HCT116 (cell line): Measurements from ENCODE around the gene CFAP45. TPM values are rescaled to one million over a fixed set of nuclear protein-coding genes. Genes with fewer than 3 reads are reported as not detected.
A peak's percentile ranks its signal among the peaks of the same experiment; 100 is the strongest.

ENCODE experiments used
- ATAC-seq: fragments of 200-7000 bp; cut with Tn5 transposase; 2 replicates; pipeline ENCODE4 v1.9.1; 2020; ENCODE audit warnings: mild to moderate bottlenecking, moderate library complexity
- BruUV-seq: library from RNA; stranded (reverse); fragments of 400-500 nt; replicated peaks from 2 replicates; lab custom pipeline; 2021; lab: Mats Ljungman, UMichigan
- CTCF ChIA-PET: fragments of 300-600 bp; sonication (Branson Sonifier 250); formaldehyde crosslinking; loops from one replicate; lab custom pipeline; 2021; ENCODE audit warnings: antibody characterized with exemption; lab: Charles Lee
- POLR2A ChIA-PET: fragments of 300-600, 350-600 bp; sonication (Branson Sonifier 250); formaldehyde crosslinking; loops from one replicate; lab custom pipeline; 2021; ENCODE audit warnings: antibody characterized with exemption; lab: Charles Lee
- RAD21 ChIA-PET, 2 experiments: fragments of 300-600 bp; sonication (Branson Sonifier 250); formaldehyde crosslinking; loops; one replicate each; lab custom pipeline; 2023; ENCODE audit warnings: low total read pairs in 2 of 2; ENCODE audit not compliant: uncharacterized antibody in 2 of 2, unreplicated experiment in 2 of 2, low non-redundant PET in 1 of 2; lab: Charles Lee
- DNase-seq: peaks from one replicate; pipeline ENCODE4 v3.0.0-alpha.2; 2010; ENCODE audit warnings: low read depth, low spot score
- H2AFZ ChIP-seq: fragments of 200-600 bp; shearing (Covaris generic), sonication (generic); 2 replicates; pipeline ENCODE4 v1.6.1; 2017; ENCODE audit warnings: low read depth, mixed run types, mixed read lengths, antibody characterized with exemption, low read length; ENCODE audit not compliant: poor library complexity, severe bottlenecking
- H3K27ac ChIP-seq: 2 replicates; pipeline ENCODE4 v1.5.1; 2012; ENCODE audit warnings: low read depth, low read length
- H3K27me3 ChIP-seq: fragments of 200-600 bp; sonication (generic); 2 replicates; pipeline ENCODE4 v1.6.1; 2016; ENCODE audit warnings: mixed run types, low read length, mixed read lengths; ENCODE audit not compliant: insufficient read depth
- H3K36me3 ChIP-seq, 2 experiments: fragments of 200-500 bp in 1 of 2; fragments of 200-600 bp in 1 of 2; sonication (Bioruptor generic) in 1 of 2; sonication (generic) in 1 of 2; 2 replicates each; pipeline versions ENCODE4 v1.5.1 to v1.6.1; 2014 to 2016; ENCODE audit warnings: low read length in 2 of 2, inconsistent platforms in 1 of 2, mixed read lengths in 1 of 2, mixed run types in 1 of 2; ENCODE audit not compliant: insufficient read depth in 2 of 2, control insufficient read depth in 1 of 2
- H3K4me1 ChIP-seq, 2 experiments: fragments of 200-600 bp in 1 of 2; sonication (generic) in 1 of 2; 2 replicates each; pipeline versions ENCODE4 v1.5.1 to v1.6.1; 2012 to 2017; ENCODE audit warnings: low read length in 2 of 2, inconsistent platforms in 1 of 2, mild to moderate bottlenecking in 1 of 2, mixed read lengths in 1 of 2, mixed run types in 1 of 2, moderate library complexity in 1 of 2; ENCODE audit not compliant: insufficient read depth in 2 of 2, control insufficient read depth in 1 of 2
- H3K4me2 ChIP-seq: fragments of 200-600 bp; sonication (generic); 2 replicates; pipeline ENCODE4 v1.6.1; 2017; ENCODE audit warnings: mixed run types, low read length, mixed read lengths
- H3K4me3 ChIP-seq, 2 experiments: fragments of 200-600 bp in 1 of 2; sonication (generic) in 1 of 2; replicated peaks in 1 of 2; 2 replicates each; pipeline ENCODE4 v1.5.1; 2011 to 2016; ENCODE audit warnings: low read length in 2 of 2, control low read depth in 1 of 2, low read depth in 1 of 2, mild to moderate bottlenecking in 1 of 2, mixed read lengths in 1 of 2, mixed run types in 1 of 2
- H3K79me2 ChIP-seq: fragments of 200-600 bp; sonication (generic); 2 replicates; pipeline ENCODE4 v1.6.1; 2017; ENCODE audit warnings: mild to moderate bottlenecking, mixed run types, low read length, moderate library complexity, mixed read lengths; ENCODE audit not compliant: insufficient read depth
- H3K9ac ChIP-seq: fragments of 200-600 bp; sonication (generic); 2 replicates; pipeline ENCODE4 v1.6.1; 2016; ENCODE audit warnings: low read length, mixed read lengths
- H3K9me2 ChIP-seq: fragments of 200-600 bp; sonication (generic), shearing (Covaris generic); 2 replicates; pipeline ENCODE4 v1.6.1; 2017; ENCODE audit warnings: mixed run types, mild to moderate bottlenecking, moderate library complexity; ENCODE audit not compliant: insufficient read depth
- H3K9me3 ChIP-seq, 2 experiments: fragments of 200-500 bp in 1 of 2; fragments of 200-600 bp in 1 of 2; sonication (Bioruptor generic) in 1 of 2; sonication (generic) in 1 of 2; 2 replicates each; pipeline ENCODE4 v1.6.1; 2014 to 2017; ENCODE audit warnings: low read length in 2 of 2, mixed read lengths in 2 of 2, inconsistent platforms in 1 of 2, low read depth in 1 of 2, mild to moderate bottlenecking in 1 of 2, mixed run types in 1 of 2, moderate library complexity in 1 of 2; ENCODE audit not compliant: control insufficient read depth in 1 of 2, insufficient read depth in 1 of 2
- H4K20me1 ChIP-seq: fragments of 200-600 bp; sonication (generic), shearing (Covaris generic); 2 replicates; pipeline ENCODE4 v1.6.1; 2017; ENCODE audit warnings: mixed run types, mild to moderate bottlenecking, moderate library complexity; ENCODE audit not compliant: insufficient read depth
- CBX3 ChIP-seq: IDR thresholded peaks from 2 replicates; pipeline ENCODE4 v1.6.1; 2012; ENCODE audit warnings: low read depth
- CEBPB ChIP-seq: IDR thresholded peaks from 2 replicates; pipeline ENCODE4 v1.6.1; 2012; ENCODE audit warnings: low read depth
- EGR1 ChIP-seq: IDR thresholded peaks from 2 replicates; pipeline ENCODE4 v1.6.1; 2012; ENCODE audit warnings: low read depth
- ELF1 ChIP-seq: IDR thresholded peaks from 2 replicates; pipeline ENCODE4 v1.6.1; 2012; ENCODE audit warnings: low read depth, borderline replicate concordance
- EZH2 ChIP-seq: fragments of 200-600 bp; sonication (generic); IDR thresholded peaks from 2 replicates; pipeline ENCODE4 v1.6.1; 2017; ENCODE audit warnings: antibody characterized with exemption, mixed run types
- JUND ChIP-seq: IDR thresholded peaks from 2 replicates; pipeline ENCODE4 v1.6.1; 2012
- MAX ChIP-seq: IDR thresholded peaks from 2 replicates; pipeline ENCODE4 v1.6.1; 2012
- POLR2A ChIP-seq: IDR thresholded peaks from 2 replicates; pipeline ENCODE4 v1.7.0; 2011; ENCODE audit warnings: borderline replicate concordance; ENCODE audit not compliant: insufficient read depth, insufficient read length; ENCODE audit errors: extremely low read depth
- POLR2AphosphoS5 ChIP-seq: IDR thresholded peaks from 2 replicates; pipeline ENCODE4 v1.6.1; 2011; ENCODE audit warnings: mild to moderate bottlenecking, low read depth, low read length, moderate library complexity
- REST ChIP-seq: IDR thresholded peaks from 2 replicates; pipeline ENCODE4 v1.6.1; 2012; ENCODE audit warnings: low read depth
- YY1 ChIP-seq: IDR thresholded peaks from 2 replicates; pipeline ENCODE4 v1.6.1; 2011; ENCODE audit warnings: low read length, low read depth, moderate library complexity, mild to moderate bottlenecking; ENCODE audit not compliant: insufficient replicate concordance; ENCODE audit errors: extremely low read depth
- ZBTB33 ChIP-seq: IDR thresholded peaks from 2 replicates; pipeline ENCODE4 v1.6.1; 2011; ENCODE audit warnings: mild to moderate bottlenecking, low read length, moderate library complexity; ENCODE audit not compliant: insufficient replicate concordance; ENCODE audit errors: extremely low read depth
- ZFX ChIP-seq: fragments of 450-650 bp; IDR thresholded peaks from 2 replicates; pipeline ENCODE4 v1.6.1; 2017
- ZNF274 ChIP-seq: fragments of 200-500 bp; sonication (Bioruptor generic); IDR thresholded peaks from 2 replicates; pipeline ENCODE4 v1.6.1; 2014; ENCODE audit warnings: mild to moderate bottlenecking, low read depth, low read length, inconsistent platforms
- intact Hi-C: fragments of 100-400 bp; cut with micrococcal nuclease; formaldehyde crosslinking; loops from 2 replicates; pipeline ENCODE4 v1.10.0; 2022
- total RNA-seq: library from RNA; stranded (reverse); gene quantifications from one replicate; pipeline ENCODE4 v1.2.1, GENCODE V29; 2021; ENCODE audit not compliant: unreplicated experiment

CFAP45 gene
- total RNA-seq, 1 experiment from 2014 or later, result 0.59 TPM

- Histone ChIP-seq H3K36me3 (peaks cover 1 to 7% of the 10 kb centered on the region in 2 experiments; a peak in 1 of 4 replicates), H3K9ac (no peak overlapping the region), H3K27ac (no peak overlapping the region), H4K20me1 (no peaks in the 10 kb centered on the region), H3K27me3 (no peaks in the 10 kb centered on the region), H3K9me3 (no peaks in the 10 kb centered on the region), H3K4me2 (peak overlapping the region; percentile 40), H3K79me2 (no peaks in the 10 kb centered on the region), H3K9me2 (no peaks in the 10 kb centered on the region), H2AFZ (no peak overlapping the region), H3K4me1 (peaks cover 30 to 59% of the 10 kb centered on the region in 2 experiments), H3K4me3 (no peak overlapping the region)
- TF ChIP-seq ZFX, result no peak
- TF ChIP-seq ZBTB33, result no peak
- TF ChIP-seq EZH2, result no peak
- TF ChIP-seq POLR2A, result no peak
- no peak for TF ChIP-seq EGR1
- no peak for TF ChIP-seq ZNF274
- TF ChIP-seq CBX3, result no peak
- TF ChIP-seq ELF1, result no peak
- no peak for TF ChIP-seq MAX
- no peak for TF ChIP-seq CEBPB
- TF ChIP-seq YY1, result no peak
- TF ChIP-seq JUND, result no peak
- no peak for TF ChIP-seq REST
- no peak for TF ChIP-seq POLR2AphosphoS5
- ChIA-PET CTCF (interaction anchor here (0.6 to 3.3 kb wide), 2 partner anchors 93 to 1889 kb away, joined by 3 to 13 read pairs; no protein-coding TSS in a partner anchor), POLR2A (interaction anchor here (1.2 kb wide), 1 partner anchor 14 kb away, joined by 3 read pairs; no protein-coding TSS in a partner anchor), RAD21 (no interaction called here)
- DNase-seq (no peak), ATAC-seq (no peak)
- no TSS peak for BruUV-seq
- intact Hi-C loops, result no loop called here
Measured at GRCh38 chr1:159914252-159915018, 14.5 kb upstream of the CFAP45 start.
